Neuronal stem cell (in vitro differentiated cells): ENCODE data around the gene SOX1.

Experiments
- DNase-seq: peaks from one replicate; pipeline ENCODE4 v3.0.0-alpha.2; 2013; ENCODE audit warnings: low spot score
- H2AFZ ChIP-seq: one replicate; pipeline ENCODE4 v1.6.1; 2013; ENCODE audit warnings: mild to moderate bottlenecking, low read length, inconsistent platforms
- H2AK5ac ChIP-seq: 2 replicates; pipeline ENCODE4 v1.6.1; 2013; ENCODE audit warnings: low read depth, mild to moderate bottlenecking, inconsistent platforms, low read length, moderate library complexity, mixed read lengths
- H2BK120ac ChIP-seq: 2 replicates; pipeline ENCODE4 v1.6.1; 2013; ENCODE audit warnings: low read depth, mild to moderate bottlenecking, inconsistent platforms, low read length, moderate library complexity, mixed read lengths
- H2BK12ac ChIP-seq: one replicate; pipeline ENCODE4 v1.6.1; 2013; ENCODE audit warnings: low read length, inconsistent platforms
- H2BK15ac ChIP-seq: 2 replicates; pipeline ENCODE4 v1.6.1; 2013; ENCODE audit warnings: mild to moderate bottlenecking, low read length, inconsistent platforms, mixed read lengths
- H2BK5ac ChIP-seq: one replicate; pipeline ENCODE4 v1.6.1; 2013; ENCODE audit warnings: inconsistent platforms, mild to moderate bottlenecking, low read length, moderate library complexity
- H3K14ac ChIP-seq: one replicate; pipeline ENCODE4 v1.6.1; 2013; ENCODE audit warnings: low read length, inconsistent platforms
- H3K18ac ChIP-seq: 2 replicates; pipeline ENCODE4 v1.6.1; 2013; ENCODE audit warnings: low read length, inconsistent platforms
- H3K23ac ChIP-seq: 2 replicates; pipeline ENCODE4 v1.6.1; 2013; ENCODE audit warnings: low read depth, mild to moderate bottlenecking, mixed read lengths, low read length, inconsistent platforms; ENCODE audit not compliant: poor library complexity
- H3K27ac ChIP-seq: replicated peaks from 3 replicates; pipeline ENCODE4 v1.5.1; 2013; ENCODE audit warnings: low read length, inconsistent platforms
- H3K27me3 ChIP-seq, 3 experiments: 2 replicates each; pipeline ENCODE4 v1.6.1; 2013; ENCODE audit warnings: low read length in 3 of 3, mild to moderate bottlenecking in 2 of 3, inconsistent platforms in 1 of 3, low read depth in 1 of 3, mixed read lengths in 1 of 3, moderate library complexity in 1 of 3; ENCODE audit not compliant: control insufficient read depth in 3 of 3, insufficient read depth in 3 of 3
- H3K36me3 ChIP-seq, 2 donors: replicated peaks in 1 of 2; 2 replicates each; pipeline ENCODE4 v1.6.1; 2013; ENCODE audit warnings: low read length in 2 of 2; ENCODE audit not compliant: control insufficient read depth in 2 of 2, insufficient read depth in 2 of 2
- H3K4ac ChIP-seq: 2 replicates; pipeline ENCODE4 v1.6.1; 2013; ENCODE audit warnings: inconsistent platforms, mild to moderate bottlenecking, low read length, moderate library complexity
- H3K4me1 ChIP-seq, 2 donors: 1 replicate in 1 of 2; 2 replicates in 1 of 2; pipeline ENCODE4 v1.6.1; 2013; ENCODE audit warnings: low read length in 2 of 2, low read depth in 1 of 2; ENCODE audit not compliant: control insufficient read depth in 2 of 2, insufficient read depth in 1 of 2
- H3K4me2 ChIP-seq: one replicate; pipeline ENCODE4 v1.6.1; 2013; ENCODE audit warnings: mild to moderate bottlenecking, low read length, inconsistent platforms; ENCODE audit not compliant: insufficient read depth, poor library complexity, severe bottlenecking
- H3K4me3 ChIP-seq, 2 donors: 2 replicates each; pipeline ENCODE4 v1.5.1; 2013; ENCODE audit warnings: low read length in 2 of 2, mild to moderate bottlenecking in 2 of 2, inconsistent platforms in 1 of 2, moderate library complexity in 1 of 2
- H3K79me1 ChIP-seq: one replicate; pipeline ENCODE4 v1.6.1; 2013; ENCODE audit warnings: low read depth, mild to moderate bottlenecking, inconsistent platforms, low read length, moderate library complexity
- H3K9ac ChIP-seq: one replicate; pipeline ENCODE4 v1.6.1; 2013; ENCODE audit warnings: mild to moderate bottlenecking, low read depth, low read length, inconsistent platforms; ENCODE audit not compliant: poor library complexity
- H3K9me3 ChIP-seq, 2 donors: replicated peaks in 1 of 2; 2 replicates each; pipeline versions ENCODE3 to v1.6.1; 2013; ENCODE audit warnings: low read length in 2 of 2, mild to moderate bottlenecking in 2 of 2, inconsistent platforms in 1 of 2, low read depth in 1 of 2, mixed read lengths in 1 of 2, moderate library complexity in 1 of 2; ENCODE audit not compliant: control insufficient read depth in 2 of 2, insufficient read depth in 1 of 2
- H4K8ac ChIP-seq: one replicate; pipeline ENCODE4 v1.6.1; 2013; ENCODE audit warnings: low read depth, mild to moderate bottlenecking, inconsistent platforms, low read length, moderate library complexity
- H4K91ac ChIP-seq: one replicate; pipeline ENCODE4 v1.6.1; 2013; ENCODE audit warnings: low read length, low read depth, mild to moderate bottlenecking, inconsistent platforms; ENCODE audit not compliant: poor library complexity
- WGBS, 2 donors: extraction: QIAGEN DNeasy Blood & Tissue Kit; methylation state at CpG; one replicate each; pipeline ENCODE4 v1.1.7; 2013; ENCODE audit warnings: missing lambda C conversion rate in 2 of 2, mixed read lengths in 1 of 2; ENCODE audit not compliant: insufficient read length in 2 of 2, insufficient replicate concordance in 1 of 2; ENCODE audit errors: extremely low coverage in 2 of 2; 5-methylcytosine and 5-hydroxymethylcytosine counted together

SOX1 gene

DNA sequence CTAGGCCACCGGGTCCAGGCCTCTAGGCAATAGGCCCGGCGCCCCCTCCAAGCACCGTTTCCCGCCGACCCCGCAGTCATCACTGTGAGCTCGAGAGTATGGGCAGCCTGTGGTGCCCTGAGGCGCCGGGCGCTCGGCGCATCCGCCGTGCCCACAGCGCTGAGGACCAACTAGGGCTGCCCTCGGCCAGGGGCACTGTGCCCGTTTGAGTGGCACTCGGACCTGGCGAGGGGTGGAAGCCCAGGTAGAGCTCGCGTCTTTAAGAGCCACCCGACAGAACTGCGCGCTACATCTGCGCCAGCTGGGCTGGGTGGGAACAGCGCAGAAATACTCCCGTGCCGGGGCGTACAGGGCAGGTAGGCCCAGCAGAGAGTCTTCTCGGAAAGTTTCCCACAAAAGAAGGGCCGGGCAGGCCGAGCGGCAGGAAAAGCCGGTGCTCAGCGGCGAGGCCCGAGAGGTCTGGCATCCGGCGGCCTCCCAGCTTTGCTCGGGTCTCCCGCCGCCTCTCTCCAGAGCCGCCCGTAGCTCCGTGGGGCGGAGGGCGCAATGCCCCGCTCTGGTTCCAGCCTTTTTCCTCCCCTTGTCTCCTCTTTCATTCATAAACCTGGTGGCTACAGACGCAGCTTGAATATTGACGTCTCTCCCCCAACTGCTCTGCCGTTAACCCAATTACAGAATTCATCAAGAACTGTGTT is 5.4 kb upstream of the SOX1 start:
- Histone ChIP-seq H3K4ac (no peak overlapping the region), H3K18ac (peak overlapping the region; percentile 90), H3K9me3 (peaks cover 3% of the 10 kb centered on the region in 2 donors), H2BK5ac (no peak overlapping the region), H3K9ac (no peak overlapping the region), H3K4me1 (peaks cover 25 to 26% of the 10 kb centered on the region in 2 donors), H3K23ac (peak overlapping the region; percentile 14), H3K4me2 (peak overlapping the region; percentile 44), H4K8ac (no peak overlapping the region), H4K91ac (peak overlapping the region; percentile 27), H3K36me3 (no peaks in the 10 kb centered on the region), H3K4me3 (peak overlapping the region in 1 of 2 donors; percentile 35), H2AFZ (peak overlapping the region; percentile 69), H2BK12ac (peak overlapping the region; percentile 36), H2BK120ac (no peak overlapping the region), H3K27me3 (peaks cover 45 to 91% (median 59%) of the 10 kb centered on the region in 3 experiments), H2BK15ac (peak overlapping the region; percentile 50), H2AK5ac (peak overlapping the region; percentile 65), H3K79me1 (no peaks in the 10 kb centered on the region), H3K14ac (no peak overlapping the region), H3K27ac (no peak overlapping the region)
- DNase-seq = no peak
- no CpG with 5 or more reads among the region's 52 CpGs for WGBS, 2 donors

DNA sequence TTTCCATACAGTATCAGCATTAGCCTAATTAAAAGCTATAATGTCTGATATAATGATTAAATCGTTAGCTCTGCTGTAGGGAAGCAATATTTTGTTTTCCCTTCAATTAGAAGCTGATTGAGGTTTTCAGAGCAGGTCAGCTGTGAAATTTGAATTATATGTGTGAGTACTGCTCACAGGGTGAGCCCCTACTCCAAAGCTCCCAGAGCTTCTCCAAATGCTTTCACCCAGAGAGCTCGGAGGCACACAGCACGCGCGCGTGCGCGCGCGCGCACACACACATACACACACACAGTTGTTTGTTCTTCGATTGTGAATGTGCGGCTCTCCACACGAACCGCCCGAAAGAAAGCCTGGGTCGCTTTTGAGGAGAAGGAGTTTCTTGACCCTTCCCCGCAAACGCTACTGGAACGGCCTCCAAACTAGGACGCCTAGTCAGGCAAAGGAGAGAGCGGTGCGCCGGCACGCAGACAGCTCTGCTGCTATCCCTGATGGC is 4.8 kb upstream of the SOX1 start:
- Histone ChIP-seq H2BK15ac (no peak overlapping the region), H4K8ac (no peak overlapping the region), H3K18ac (peak overlapping the region; percentile 75), H3K9ac (no peak overlapping the region), H2BK120ac (no peak overlapping the region), H3K9me3 (peaks cover 3% of the 10 kb centered on the region in 2 donors), H3K27me3 (peaks cover 39 to 85% (median 53%) of the 10 kb centered on the region in 3 experiments), H3K79me1 (no peaks in the 10 kb centered on the region), H4K91ac (no peak overlapping the region), H3K14ac (no peak overlapping the region), H2BK12ac (no peak overlapping the region), H2BK5ac (no peak overlapping the region), H3K36me3 (no peaks in the 10 kb centered on the region), H3K4me1 (peaks cover 25 to 26% of the 10 kb centered on the region in 2 donors), H3K4ac (no peak overlapping the region), H2AFZ (no peak overlapping the region), H3K23ac (no peak overlapping the region), H3K4me2 (peak overlapping the region; percentile 38), H2AK5ac (no peak overlapping the region), H3K27ac (no peak overlapping the region), H3K4me3 (no peak overlapping the region)
- no peak for DNase-seq
- no CpG with 5 or more reads among the region's 25 CpGs for WGBS, 2 donors

DNA sequence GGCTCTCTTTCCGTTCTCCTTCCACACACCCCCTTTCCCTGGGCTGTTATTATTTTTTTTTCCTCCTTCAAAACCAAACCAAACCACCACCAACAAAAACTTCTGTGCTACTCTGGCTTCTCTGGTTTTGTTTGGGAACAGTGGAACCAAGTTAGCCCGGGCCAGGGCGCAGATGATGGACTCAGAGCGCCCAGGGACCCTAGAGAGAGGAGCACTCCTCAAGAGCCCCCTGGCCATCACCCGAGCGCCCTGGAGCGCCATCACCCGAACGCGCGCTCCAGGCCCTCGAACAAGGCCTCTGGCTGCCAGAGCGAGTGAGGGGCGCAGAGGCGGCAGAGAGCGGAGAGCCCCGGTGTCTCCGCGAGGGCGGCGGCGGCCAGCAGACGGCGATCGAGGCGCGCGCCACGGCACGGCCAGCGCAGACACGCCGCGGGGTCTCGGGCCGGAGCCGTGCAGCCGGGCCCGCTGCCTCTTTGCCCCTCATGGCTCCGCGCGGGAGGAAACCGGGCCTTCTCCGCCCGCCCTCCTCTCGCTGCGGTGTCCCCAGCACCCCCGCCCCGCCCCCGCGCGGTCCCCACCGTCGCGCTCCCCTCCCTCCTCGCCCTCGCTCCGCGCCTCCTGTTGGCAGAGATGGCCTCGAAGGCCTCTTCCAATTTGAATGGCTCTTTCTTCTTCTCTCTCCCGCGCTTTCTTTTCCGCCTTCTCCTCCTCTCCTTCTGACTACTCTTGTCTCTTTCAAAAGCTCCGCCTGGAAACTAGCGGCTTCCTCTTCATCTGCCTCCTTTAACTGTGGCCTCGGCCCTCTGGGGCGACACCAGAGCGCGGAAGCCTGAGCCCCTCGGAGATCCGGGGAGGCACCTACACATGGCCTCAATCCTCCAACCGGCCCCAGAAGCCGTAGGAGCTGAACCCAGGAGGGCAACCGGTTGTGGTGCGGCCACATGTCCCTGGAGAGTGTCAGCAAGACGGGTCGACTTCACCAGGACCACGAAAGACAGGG is 4.1 kb upstream of the SOX1 start:
- peaks cover 3% of the 10 kb centered on the region in 2 donors for H3K9me3 ChIP-seq
- H3K27me3 ChIP-seq = peaks cover 34 to 79% (median 46%) of the 10 kb centered on the region in 3 experiments
- peak overlapping the region; percentile 98 for H3K18ac ChIP-seq
- peak overlapping the region; percentile 31 for H2BK5ac ChIP-seq
- peak overlapping the region; percentile 59 for H3K23ac ChIP-seq
- H3K4ac ChIP-seq = peak overlapping the region; percentile 37
- WGBS, 2 donors = no CpG with 5 or more reads among the region's 78 CpGs
- H3K4me2 ChIP-seq = peak overlapping the region; percentile 38
- DNase-seq = no peak
- no peak overlapping the region for H4K8ac ChIP-seq
- no peak overlapping the region for H2BK120ac ChIP-seq
- H2BK15ac ChIP-seq = peak overlapping the region; percentile 94
- H3K9ac ChIP-seq = no peak overlapping the region
- H3K4me3 ChIP-seq = no peak overlapping the region
- no peaks in the 10 kb centered on the region for H3K36me3 ChIP-seq
- no peak overlapping the region for H2AFZ ChIP-seq
- no peak overlapping the region for H3K14ac ChIP-seq
- H4K91ac ChIP-seq = no peak overlapping the region
- no peak overlapping the region for H3K27ac ChIP-seq
- peaks cover 22 to 25% of the 10 kb centered on the region in 2 donors for H3K4me1 ChIP-seq
- H2AK5ac ChIP-seq = peak overlapping the region; percentile 86
- peaks cover under 1% of the 10 kb centered on the region for H3K79me1 ChIP-seq
- H2BK12ac ChIP-seq = peak overlapping the region; percentile 59
